ENCODE results near the gene HS3ST5. TPM values are rescaled to one million over a fixed set of nuclear protein-coding genes. Genes with fewer than 3 reads are reported as not detected.

The HS3ST5 gene
- total and polyA plus RNA-seq, 4 donors, result not detected

- TF ChIP-seq, protein P1, sequence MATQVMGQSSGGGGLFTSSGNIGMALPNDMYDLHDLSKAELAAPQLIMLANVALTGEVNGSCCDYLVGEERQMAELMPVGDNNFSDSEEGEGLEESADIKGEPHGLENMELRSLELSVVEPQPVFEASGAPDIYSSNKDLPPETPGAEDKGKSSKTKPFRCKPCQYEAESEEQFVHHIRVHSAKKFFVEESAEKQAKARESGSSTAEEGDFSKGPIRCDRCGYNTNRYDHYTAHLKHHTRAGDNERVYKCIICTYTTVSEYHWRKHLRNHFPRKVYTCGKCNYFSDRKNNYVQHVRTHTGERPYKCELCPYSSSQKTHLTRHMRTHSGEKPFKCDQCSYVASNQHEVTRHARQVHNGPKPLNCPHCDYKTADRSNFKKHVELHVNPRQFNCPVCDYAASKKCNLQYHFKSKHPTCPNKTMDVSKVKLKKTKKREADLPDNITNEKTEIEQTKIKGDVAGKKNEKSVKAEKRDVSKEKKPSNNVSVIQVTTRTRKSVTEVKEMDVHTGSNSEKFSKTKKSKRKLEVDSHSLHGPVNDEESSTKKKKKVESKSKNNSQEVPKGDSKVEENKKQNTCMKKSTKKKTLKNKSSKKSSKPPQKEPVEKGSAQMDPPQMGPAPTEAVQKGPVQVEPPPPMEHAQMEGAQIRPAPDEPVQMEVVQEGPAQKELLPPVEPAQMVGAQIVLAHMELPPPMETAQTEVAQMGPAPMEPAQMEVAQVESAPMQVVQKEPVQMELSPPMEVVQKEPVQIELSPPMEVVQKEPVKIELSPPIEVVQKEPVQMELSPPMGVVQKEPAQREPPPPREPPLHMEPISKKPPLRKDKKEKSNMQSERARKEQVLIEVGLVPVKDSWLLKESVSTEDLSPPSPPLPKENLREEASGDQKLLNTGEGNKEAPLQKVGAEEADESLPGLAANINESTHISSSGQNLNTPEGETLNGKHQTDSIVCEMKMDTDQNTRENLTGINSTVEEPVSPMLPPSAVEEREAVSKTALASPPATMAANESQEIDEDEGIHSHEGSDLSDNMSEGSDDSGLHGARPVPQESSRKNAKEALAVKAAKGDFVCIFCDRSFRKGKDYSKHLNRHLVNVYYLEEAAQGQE (IDR thresholded peaks at IDR 0.05), result no peak
- TF ChIP-seq MAX (IDR thresholded peaks at IDR 0.05), result no peak
- TF ChIP-seq GABPA (IDR thresholded peaks at IDR 0.05 in 1 of 2, conservative IDR thresholded peaks at IDR 0.05 in 1 of 2), result no peak
- TF ChIP-seq FOXA1 (IDR thresholded peaks at IDR 0.05), result no peak
- TF ChIP-seq HNF4G (IDR thresholded peaks at IDR 0.05), result no peak
- TF ChIP-seq SP1 (IDR thresholded peaks at IDR 0.05), result no peak
- no peak for TF ChIP-seq FOXA2 (IDR thresholded peaks at IDR 0.05)
- TF ChIP-seq EGR1 (IDR thresholded peaks at IDR 0.05; ENCODE audit: low read depth in 2 of 2), result no peak
- no peak for TF ChIP-seq RXRA (IDR thresholded peaks at IDR 0.05)
- TF ChIP-seq RAD21 (IDR thresholded peaks at IDR 0.05), result no peak
- TF ChIP-seq, protein P2, sequence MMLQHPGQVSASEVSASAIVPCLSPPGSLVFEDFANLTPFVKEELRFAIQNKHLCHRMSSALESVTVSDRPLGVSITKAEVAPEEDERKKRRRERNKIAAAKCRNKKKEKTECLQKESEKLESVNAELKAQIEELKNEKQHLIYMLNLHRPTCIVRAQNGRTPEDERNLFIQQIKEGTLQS (IDR thresholded peaks at IDR 0.05), result no peak
- TF ChIP-seq HNF4A (conservative IDR thresholded peaks at IDR 0.05), result no peak
- no peak for TF ChIP-seq NR2F2 (IDR thresholded peaks at IDR 0.05)
These were observed 312.1 kb downstream of the HS3ST5 start (continued) for GRCh38 chr6:114030767-114031166.

DNA sequence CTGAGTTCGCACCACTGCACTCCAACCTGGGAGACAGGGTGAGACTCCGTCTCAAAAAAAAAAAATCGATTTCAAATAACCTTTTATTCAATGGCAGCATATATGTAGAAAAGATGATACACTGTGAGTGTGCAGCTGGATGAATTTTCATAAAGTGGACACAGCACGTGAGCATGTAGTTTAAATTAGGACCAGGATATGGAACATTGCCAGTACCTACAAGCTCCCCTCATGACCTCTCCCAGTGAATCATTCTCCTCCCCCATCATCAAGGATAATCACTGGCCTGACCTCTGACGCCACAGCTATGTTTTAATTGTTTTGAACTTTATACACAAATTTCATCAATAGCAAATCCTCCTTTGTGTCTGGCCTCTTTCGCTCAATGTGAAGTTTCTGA lies 318.1 kb downstream of the HS3ST5 start:
- DNase-seq (ENCODE audit: low spot score), result no peak
- no peaks in the 10 kb centered on the region for H3K9me3 ChIP-seq (ENCODE audit: control insufficient read depth in 4 of 4, low read length in 3 of 4)
- H3K4me3 ChIP-seq (ENCODE audit: low read depth in 1 of 3, low read length in 3 of 3), result no peak overlapping the region
- TF ChIP-seq GABPA (IDR thresholded peaks at IDR 0.05 in 1 of 2, conservative IDR thresholded peaks at IDR 0.05 in 1 of 2), result no peak
- TF ChIP-seq, protein P2 (IDR thresholded peaks at IDR 0.05), result no peak
- TF ChIP-seq EGR1 (IDR thresholded peaks at IDR 0.05; ENCODE audit: low read depth in 2 of 2), result no peak
- TF ChIP-seq FOXA2 (IDR thresholded peaks at IDR 0.05), result no peak
- H3K27me3 ChIP-seq (ENCODE audit: control insufficient read depth in 4 of 4, insufficient read depth in 4 of 4, low read length in 3 of 4), result no peaks in the 10 kb centered on the region
- no peaks in the 10 kb centered on the region for H3K4me1 ChIP-seq (ENCODE audit: control insufficient read depth in 4 of 4, insufficient read depth in 4 of 4, low read length in 3 of 4)
- H3K36me3 ChIP-seq (ENCODE audit: control insufficient read depth in 4 of 4, insufficient read depth in 3 of 4, low read depth in 1 of 4, low read length in 3 of 4), result no peaks in the 10 kb centered on the region
- no peak overlapping the region for H3K9ac ChIP-seq (ENCODE audit: low read depth in 1 of 2, low read length in 2 of 2)
- no peak overlapping the region for H3K27ac ChIP-seq (ENCODE audit: low read depth in 1 of 2, low read length in 2 of 2)
- 85% methylated on average over 6 of the region's 6 CpGs for WGBS

DNA sequence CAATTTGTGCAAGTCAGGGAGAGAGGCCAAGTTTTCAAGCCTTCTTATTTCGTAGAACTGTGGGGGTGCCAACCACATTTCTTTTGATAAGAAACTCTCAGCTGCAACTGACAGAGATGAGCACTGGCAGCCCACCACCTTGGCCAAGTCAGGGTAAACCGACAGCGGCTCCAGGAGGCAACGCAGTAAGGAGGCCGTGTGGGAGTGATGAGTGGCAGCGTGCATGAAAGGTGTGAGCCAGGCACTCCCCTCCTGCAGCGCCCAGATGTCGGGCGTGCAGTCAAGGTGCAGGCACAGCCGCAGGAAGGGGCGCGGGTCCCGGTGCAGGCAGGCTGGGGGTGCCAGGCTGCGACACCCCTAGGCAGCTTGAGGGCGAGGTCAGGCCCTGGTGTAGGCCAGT lies 322.6 kb downstream of the HS3ST5 start:
- no peak for DNase-seq (ENCODE audit: low spot score)
- WGBS, result 95% methylated on average over 15 of the region's 15 CpGs
- H3K4me1 ChIP-seq (ENCODE audit: control insufficient read depth in 4 of 4, insufficient read depth in 4 of 4, low read length in 3 of 4), result no peaks in the 10 kb centered on the region
- no peaks in the 10 kb centered on the region for H3K9me3 ChIP-seq (ENCODE audit: control insufficient read depth in 4 of 4, low read length in 3 of 4)
- no peak overlapping the region for H3K27ac ChIP-seq (ENCODE audit: low read depth in 1 of 2, low read length in 2 of 2)
- no peaks in the 10 kb centered on the region for H3K27me3 ChIP-seq (ENCODE audit: control insufficient read depth in 4 of 4, insufficient read depth in 4 of 4, low read length in 3 of 4)
- H3K36me3 ChIP-seq (ENCODE audit: control insufficient read depth in 4 of 4, insufficient read depth in 3 of 4, low read depth in 1 of 4, low read length in 3 of 4), result no peaks in the 10 kb centered on the region
- no peak overlapping the region for H3K4me3 ChIP-seq (ENCODE audit: low read depth in 1 of 3, low read length in 3 of 3)
- TF ChIP-seq, protein P3, sequence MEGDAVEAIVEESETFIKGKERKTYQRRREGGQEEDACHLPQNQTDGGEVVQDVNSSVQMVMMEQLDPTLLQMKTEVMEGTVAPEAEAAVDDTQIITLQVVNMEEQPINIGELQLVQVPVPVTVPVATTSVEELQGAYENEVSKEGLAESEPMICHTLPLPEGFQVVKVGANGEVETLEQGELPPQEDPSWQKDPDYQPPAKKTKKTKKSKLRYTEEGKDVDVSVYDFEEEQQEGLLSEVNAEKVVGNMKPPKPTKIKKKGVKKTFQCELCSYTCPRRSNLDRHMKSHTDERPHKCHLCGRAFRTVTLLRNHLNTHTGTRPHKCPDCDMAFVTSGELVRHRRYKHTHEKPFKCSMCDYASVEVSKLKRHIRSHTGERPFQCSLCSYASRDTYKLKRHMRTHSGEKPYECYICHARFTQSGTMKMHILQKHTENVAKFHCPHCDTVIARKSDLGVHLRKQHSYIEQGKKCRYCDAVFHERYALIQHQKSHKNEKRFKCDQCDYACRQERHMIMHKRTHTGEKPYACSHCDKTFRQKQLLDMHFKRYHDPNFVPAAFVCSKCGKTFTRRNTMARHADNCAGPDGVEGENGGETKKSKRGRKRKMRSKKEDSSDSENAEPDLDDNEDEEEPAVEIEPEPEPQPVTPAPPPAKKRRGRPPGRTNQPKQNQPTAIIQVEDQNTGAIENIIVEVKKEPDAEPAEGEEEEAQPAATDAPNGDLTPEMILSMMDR (IDR thresholded peaks at IDR 0.05; ENCODE audit: low read depth, low read length, missing input control), result no peak
- TF ChIP-seq GABPA (IDR thresholded peaks at IDR 0.05 in 1 of 2, conservative IDR thresholded peaks at IDR 0.05 in 1 of 2) (no peak), YY1 (IDR thresholded peaks at IDR 0.05) (no peak), EGR1 (IDR thresholded peaks at IDR 0.05; ENCODE audit: low read depth in 2 of 2) (no peak), FOXA1 (IDR thresholded peaks at IDR 0.05) (no peak), TAF1 (conservative IDR thresholded peaks at IDR 0.05) (no peak), HNF4A (conservative IDR thresholded peaks at IDR 0.05) (no peak), NR2F2 (IDR thresholded peaks at IDR 0.05) (no peak), SP1 (IDR thresholded peaks at IDR 0.05) (no peak), MAX (IDR thresholded peaks at IDR 0.05) (no peak), JUND (IDR thresholded peaks at IDR 0.05) (no peak), FOXA2 (IDR thresholded peaks at IDR 0.05) (no peak)
- TF ChIP-seq, protein P4, sequence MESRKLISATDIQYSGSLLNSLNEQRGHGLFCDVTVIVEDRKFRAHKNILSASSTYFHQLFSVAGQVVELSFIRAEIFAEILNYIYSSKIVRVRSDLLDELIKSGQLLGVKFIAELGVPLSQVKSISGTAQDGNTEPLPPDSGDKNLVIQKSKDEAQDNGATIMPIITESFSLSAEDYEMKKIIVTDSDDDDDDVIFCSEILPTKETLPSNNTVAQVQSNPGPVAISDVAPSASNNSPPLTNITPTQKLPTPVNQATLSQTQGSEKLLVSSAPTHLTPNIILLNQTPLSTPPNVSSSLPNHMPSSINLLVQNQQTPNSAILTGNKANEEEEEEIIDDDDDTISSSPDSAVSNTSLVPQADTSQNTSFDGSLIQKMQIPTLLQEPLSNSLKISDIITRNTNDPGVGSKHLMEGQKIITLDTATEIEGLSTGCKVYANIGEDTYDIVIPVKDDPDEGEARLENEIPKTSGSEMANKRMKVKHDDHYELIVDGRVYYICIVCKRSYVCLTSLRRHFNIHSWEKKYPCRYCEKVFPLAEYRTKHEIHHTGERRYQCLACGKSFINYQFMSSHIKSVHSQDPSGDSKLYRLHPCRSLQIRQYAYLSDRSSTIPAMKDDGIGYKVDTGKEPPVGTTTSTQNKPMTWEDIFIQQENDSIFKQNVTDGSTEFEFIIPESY (IDR thresholded peaks at IDR 0.05), result no peak
- TF ChIP-seq, protein P2 (IDR thresholded peaks at IDR 0.05), result no peak
- H3K9ac ChIP-seq (ENCODE audit: low read depth in 1 of 2, low read length in 2 of 2), result no peak overlapping the region
